ENCODE data around the gene WIZ. TPM values are rescaled to one million over a fixed set of nuclear protein-coding genes. Genes with fewer than 3 reads are reported as not detected.

Gene WIZ
- total RNA-seq, 1 experiment from 2014 or later, result 27.3 TPM

DNA sequence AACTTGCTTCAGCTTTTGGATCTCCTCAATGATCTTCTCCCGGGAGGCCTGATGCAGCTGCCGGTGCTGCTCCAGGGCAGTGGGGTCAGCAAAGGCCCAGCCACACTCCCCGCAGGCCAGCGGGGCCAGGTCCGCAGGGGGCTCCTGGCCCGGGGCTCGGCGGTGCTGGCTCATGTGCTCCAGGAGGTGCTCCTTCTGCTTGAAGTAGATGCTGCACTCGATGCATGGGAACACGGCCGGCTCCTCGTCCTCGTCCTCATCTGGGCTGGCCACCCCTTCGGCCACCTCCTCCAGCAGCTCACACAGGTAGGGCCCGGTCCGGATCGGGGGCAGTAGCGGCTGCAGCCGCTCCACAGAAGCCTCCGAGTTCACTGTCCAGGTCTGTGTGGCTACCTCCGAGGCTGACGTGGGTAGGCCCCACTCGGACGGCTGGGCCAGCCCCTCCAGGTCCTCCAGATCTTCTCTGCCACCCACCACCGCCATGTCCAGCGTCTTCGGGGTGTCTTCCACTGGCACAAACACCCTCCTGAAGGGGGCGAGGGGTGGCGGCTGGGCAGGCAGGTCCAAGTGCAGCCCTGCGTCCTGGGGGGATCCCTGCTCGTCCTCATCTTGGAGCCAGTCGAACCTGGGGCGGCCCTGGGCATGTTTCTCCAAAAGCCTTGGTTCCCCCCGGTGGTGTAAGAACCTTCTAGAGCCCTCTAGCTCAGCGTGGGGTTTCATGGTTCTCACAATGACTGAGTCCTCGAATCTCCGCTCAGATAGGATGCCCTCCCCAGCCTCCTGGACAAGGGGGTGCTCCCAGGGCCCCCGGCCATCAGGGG is 9.7 kb downstream of the WIZ start:
- H3K27me3 ChIP-seq (ENCODE audit: insufficient read depth, low read depth), result no peaks in the 10 kb centered on the region
- intact Hi-C loops (cut with micrococcal nuclease; ENCODE audit: unreplicated experiment), result no loop called here
- no TSS peak for BruUV-seq (replicated peaks)

DNA sequence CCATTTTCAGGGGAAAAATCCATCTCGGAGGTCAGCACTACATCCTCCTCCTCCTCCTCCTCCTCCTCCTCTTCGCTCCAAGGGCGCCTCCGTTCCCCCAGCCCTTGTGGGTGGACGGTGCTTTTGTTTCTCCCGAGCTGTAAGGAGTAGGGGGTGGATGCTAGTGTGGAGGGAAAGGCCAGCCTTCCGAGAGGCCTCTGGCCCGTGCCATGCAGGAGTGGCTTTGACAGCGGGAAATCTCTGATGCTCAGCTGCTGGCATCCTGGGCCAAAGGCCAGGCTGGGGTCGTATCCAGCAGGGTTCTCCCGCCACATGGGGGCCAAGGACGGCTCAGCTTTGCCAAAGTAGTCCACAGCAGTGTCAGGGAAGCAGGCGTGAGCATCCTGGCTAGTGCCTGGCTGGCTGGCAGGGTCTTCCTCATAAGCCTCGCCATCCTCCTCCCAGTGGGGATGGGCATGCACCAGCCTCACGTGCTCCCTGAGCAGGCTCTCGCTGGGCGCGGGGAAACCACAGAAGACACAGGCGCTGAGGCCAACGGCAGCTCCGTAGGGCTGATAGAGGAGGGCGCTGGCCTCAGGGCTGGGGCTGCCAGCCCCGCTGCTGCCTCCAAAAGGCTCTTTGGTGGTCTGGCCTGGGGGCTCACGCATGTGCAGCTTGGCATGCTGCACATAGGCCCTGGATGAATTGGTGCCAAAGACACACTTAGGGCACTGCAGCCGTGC is 10.5 kb downstream of the WIZ start:
- TF ChIP-seq, protein P1, sequence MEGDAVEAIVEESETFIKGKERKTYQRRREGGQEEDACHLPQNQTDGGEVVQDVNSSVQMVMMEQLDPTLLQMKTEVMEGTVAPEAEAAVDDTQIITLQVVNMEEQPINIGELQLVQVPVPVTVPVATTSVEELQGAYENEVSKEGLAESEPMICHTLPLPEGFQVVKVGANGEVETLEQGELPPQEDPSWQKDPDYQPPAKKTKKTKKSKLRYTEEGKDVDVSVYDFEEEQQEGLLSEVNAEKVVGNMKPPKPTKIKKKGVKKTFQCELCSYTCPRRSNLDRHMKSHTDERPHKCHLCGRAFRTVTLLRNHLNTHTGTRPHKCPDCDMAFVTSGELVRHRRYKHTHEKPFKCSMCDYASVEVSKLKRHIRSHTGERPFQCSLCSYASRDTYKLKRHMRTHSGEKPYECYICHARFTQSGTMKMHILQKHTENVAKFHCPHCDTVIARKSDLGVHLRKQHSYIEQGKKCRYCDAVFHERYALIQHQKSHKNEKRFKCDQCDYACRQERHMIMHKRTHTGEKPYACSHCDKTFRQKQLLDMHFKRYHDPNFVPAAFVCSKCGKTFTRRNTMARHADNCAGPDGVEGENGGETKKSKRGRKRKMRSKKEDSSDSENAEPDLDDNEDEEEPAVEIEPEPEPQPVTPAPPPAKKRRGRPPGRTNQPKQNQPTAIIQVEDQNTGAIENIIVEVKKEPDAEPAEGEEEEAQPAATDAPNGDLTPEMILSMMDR (conservative IDR thresholded peaks at IDR 0.05), result no peak
- no peaks in the 10 kb centered on the region for H4K20me1 ChIP-seq (ENCODE audit: insufficient read depth)
- H3K9me2 ChIP-seq (ENCODE audit: insufficient read depth), result no peaks in the 10 kb centered on the region
- no peaks in the 10 kb centered on the region for H3K27me3 ChIP-seq (ENCODE audit: insufficient read depth, low read depth)
- H3K4me3 ChIP-seq, result no peak overlapping the region
- no TSS peak for BruUV-seq (replicated peaks)
- CTCF ChIA-PET, result no interaction called here
- H2AFZ ChIP-seq, result no peak overlapping the region
- no peaks in the 10 kb centered on the region for H3K79me2 ChIP-seq (ENCODE audit: low read depth)
- H3K4me2 ChIP-seq, result no peak overlapping the region
- H3K4me1 ChIP-seq (replicated peaks; ENCODE audit: insufficient read depth), result 0 out of 2 replicates have a peak, but pooled peaks cover 5% of the 10 kb centered on the region
- POLR2A ChIA-PET (ENCODE audit: unreplicated experiment), result no interaction called here
- no peak for DNase-seq
- H3F3A ChIP-seq (ENCODE audit: insufficient read depth, low read depth), result no peaks in the 10 kb centered on the region
- no peaks in the 10 kb centered on the region for H3K36me3 ChIP-seq (ENCODE audit: low read depth)
- H3K9me3 ChIP-seq (ENCODE audit: insufficient read depth, low read depth), result no peaks in the 10 kb centered on the region
- intact Hi-C loops (cut with micrococcal nuclease; ENCODE audit: unreplicated experiment), result no loop called here
- no peak overlapping the region for H3K27ac ChIP-seq

More for the DNA sequence above, 9.7 kb downstream of the WIZ start:
- DNase-seq, result no peak
- no peak overlapping the region for H3K27ac ChIP-seq
- H3K4me1 ChIP-seq (replicated peaks; ENCODE audit: insufficient read depth), result 0 out of 2 replicates have a peak, but pooled peaks cover 5% of the 10 kb centered on the region
- no peaks in the 10 kb centered on the region for H3K9me3 ChIP-seq (ENCODE audit: insufficient read depth, low read depth)
- POLR2A ChIA-PET (ENCODE audit: unreplicated experiment), result no interaction called here
- H3K79me2 ChIP-seq (ENCODE audit: low read depth), result no peaks in the 10 kb centered on the region
- H3K9me2 ChIP-seq (ENCODE audit: insufficient read depth), result no peaks in the 10 kb centered on the region
- H3K4me3 ChIP-seq, result no peak overlapping the region
- CTCF ChIA-PET, result no interaction called here
- no peak overlapping the region for H2AFZ ChIP-seq
- H3F3A ChIP-seq (ENCODE audit: insufficient read depth, low read depth), result no peaks in the 10 kb centered on the region
- H4K20me1 ChIP-seq (ENCODE audit: insufficient read depth), result no peaks in the 10 kb centered on the region
- no peaks in the 10 kb centered on the region for H3K36me3 ChIP-seq (ENCODE audit: low read depth)
- no peak overlapping the region for H3K4me2 ChIP-seq
- TF ChIP-seq, protein P1 (conservative IDR thresholded peaks at IDR 0.05), result no peak

DNA sequence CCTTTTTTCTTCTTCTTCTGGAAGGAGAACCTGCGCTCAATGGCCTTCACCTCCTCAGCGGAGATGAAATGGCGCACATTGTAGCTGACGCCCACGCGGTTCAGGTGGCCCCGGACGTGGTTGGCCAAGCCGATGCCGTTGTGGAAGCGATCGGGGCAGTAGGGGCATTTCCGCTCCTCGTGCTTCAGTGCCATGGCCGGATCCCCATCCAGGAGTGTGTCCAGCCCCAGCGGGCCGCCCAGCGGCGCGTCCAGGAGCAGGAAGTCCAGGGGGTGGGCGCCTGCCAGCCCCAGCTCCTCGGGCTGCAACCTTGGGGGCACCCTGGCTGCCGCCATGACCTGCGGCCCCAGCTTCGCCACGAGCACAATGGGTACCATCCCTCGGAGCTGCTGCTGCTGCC is 11.2 kb downstream of the WIZ start:
- no peaks in the 10 kb centered on the region for H4K20me1 ChIP-seq (ENCODE audit: insufficient read depth)
- POLR2A ChIA-PET (ENCODE audit: unreplicated experiment), result no interaction called here
- no peak overlapping the region for H2AFZ ChIP-seq
- no peaks in the 10 kb centered on the region for H3K36me3 ChIP-seq (ENCODE audit: low read depth)
- peak in 1 of 2 experiments; percentile 8 for DNase-seq
- H3K9me3 ChIP-seq (ENCODE audit: insufficient read depth, low read depth), result no peaks in the 10 kb centered on the region
- TF ChIP-seq, protein P1 (conservative IDR thresholded peaks at IDR 0.05), result no peak
- no peak for TF ChIP-seq EZH2 (IDR thresholded peaks at IDR 0.05; ENCODE audit: low read depth)
- H3K4me2 ChIP-seq, result no peak overlapping the region
- peaks cover 2% of the 10 kb centered on the region; the same call in 1 of the 2 replicates for H3F3A ChIP-seq (ENCODE audit: insufficient read depth, low read depth)
- no peaks in the 10 kb centered on the region for H3K79me2 ChIP-seq (ENCODE audit: low read depth)
- CTCF ChIA-PET, result no interaction called here
- no peak overlapping the region for H3K4me3 ChIP-seq
- H3K4me1 ChIP-seq (replicated peaks; ENCODE audit: insufficient read depth), result 0 out of 2 replicates have a peak, but pooled peaks cover 5% of the 10 kb centered on the region
- BruUV-seq (replicated peaks), result no TSS peak
- no peaks in the 10 kb centered on the region for H3K9me2 ChIP-seq (ENCODE audit: insufficient read depth)
- intact Hi-C loops (cut with micrococcal nuclease; ENCODE audit: unreplicated experiment), result no loop called here
- no peaks in the 10 kb centered on the region for H3K27me3 ChIP-seq (ENCODE audit: insufficient read depth, low read depth)
- no peak overlapping the region for H3K27ac ChIP-seq

All from PC-9 (cell line).